ENCODE measurements around the gene PTK7.

The PTK7 gene

GRCh38 chr6:43146709-43147688 is 70.9 kb downstream of the PTK7 start:
- DNase-seq (ENCODE audit: low spot score) = no peak

GRCh38 chr6:43147691-43148477 is 71.8 kb downstream of the PTK7 start:
- DNase-seq (ENCODE audit: low spot score) = no peak

GRCh38 chr6:43149265-43149664 is 73.2 kb downstream of the PTK7 start:
- DNase-seq (ENCODE audit: low spot score) = no peak

GRCh38 chr6:43150051-43150751 is 74.1 kb downstream of the PTK7 start:
- no peak for DNase-seq (ENCODE audit: low spot score)

DNA sequence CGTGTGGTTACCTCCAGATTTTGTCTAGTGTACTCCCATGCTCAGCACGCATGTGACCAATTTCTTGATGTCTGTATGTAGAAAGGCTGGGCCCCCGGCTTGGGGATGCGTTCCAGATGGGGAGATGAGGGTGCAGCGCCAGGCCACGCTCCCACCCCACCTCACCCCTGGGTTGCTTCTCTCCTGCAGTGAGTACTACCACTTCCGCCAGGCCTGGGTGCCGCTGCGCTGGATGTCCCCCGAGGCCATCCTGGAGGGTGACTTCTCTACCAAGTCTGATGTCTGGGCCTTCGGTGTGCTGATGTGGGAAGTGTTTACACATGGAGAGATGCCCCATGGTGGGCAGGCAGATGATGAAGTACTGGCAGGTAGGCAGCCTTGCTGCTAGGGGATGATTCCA is 83.5 kb downstream of the PTK7 start:
- DNase-seq (ENCODE audit: low spot score) = no peak

DNA sequence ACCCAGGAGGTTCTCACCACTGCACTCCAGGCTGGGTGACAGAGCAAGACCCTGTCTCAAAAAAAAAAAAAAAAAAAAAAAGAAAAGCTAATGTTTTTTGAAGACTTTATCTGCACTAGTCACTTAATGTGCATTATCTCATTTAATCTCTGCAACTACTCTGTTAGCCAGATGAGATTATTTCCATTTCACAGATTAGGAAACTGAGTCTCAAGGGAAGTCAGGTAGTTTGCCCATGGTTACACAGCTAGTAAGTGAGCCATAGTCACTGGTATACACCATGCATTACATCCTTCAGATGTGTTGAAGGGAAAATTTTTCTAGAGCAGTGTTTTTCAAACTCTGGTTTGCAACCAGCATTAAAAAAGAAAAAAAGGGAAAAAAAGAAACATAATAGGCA is 87.8 kb downstream of the PTK7 start:
- no peak for DNase-seq (ENCODE audit: low spot score)

- peak; percentile 92 for DNase-seq (ENCODE audit: low spot score)
Measured at GRCh38 chr6:43170417-43170930, 94.4 kb downstream of the PTK7 start.

- peak; percentile 96 for DNase-seq (ENCODE audit: low spot score)
Measured at GRCh38 chr6:43170931-43171706, 95.0 kb downstream of the PTK7 start, which contains the start of gene SRF. Gene SRF, plus strand, starts transcription at chr6:43171269. Its CDS starts 388 bp downstream, at chr6:43171657.

- DNase-seq (ENCODE audit: low spot score) = no peak
Measured at GRCh38 chr6:43171707-43172103, 95.6 kb downstream of the PTK7 start.

- DNase-seq (ENCODE audit: low spot score) = peak; percentile 32
Measured at GRCh38 chr6:43172104-43173007, 96.2 kb downstream of the PTK7 start.

DNA sequence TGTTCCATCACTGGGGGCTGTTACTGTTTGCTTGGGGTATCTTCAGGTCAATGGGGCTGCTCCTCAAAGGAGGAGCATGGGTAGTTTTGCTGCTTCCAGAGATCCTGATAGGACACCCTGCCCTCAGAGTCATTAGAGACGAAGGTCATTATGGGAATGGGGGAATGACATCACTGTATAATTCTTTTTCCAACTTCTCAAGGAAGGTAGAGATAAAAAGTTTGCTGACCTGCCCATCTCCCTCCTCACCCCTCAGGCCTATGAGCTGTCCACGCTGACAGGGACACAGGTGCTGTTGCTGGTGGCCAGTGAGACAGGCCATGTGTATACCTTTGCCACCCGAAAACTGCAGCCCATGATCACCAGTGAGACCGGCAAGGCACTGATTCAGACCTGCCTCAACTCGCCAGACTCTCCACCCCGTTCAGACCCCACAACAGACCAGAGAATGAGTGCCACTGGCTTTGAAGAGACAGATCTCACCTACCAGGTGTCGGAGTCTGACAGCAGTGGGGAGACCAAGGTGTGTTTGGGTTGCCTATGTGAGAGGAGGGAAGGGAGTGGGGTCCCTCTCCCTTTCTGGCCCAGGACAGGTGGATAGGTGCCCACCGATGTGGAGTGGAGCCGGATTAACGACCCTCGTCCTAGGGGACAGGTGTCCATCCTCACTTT is 97.6 kb downstream of the PTK7 start:
- DNase-seq (ENCODE audit: low spot score) = no peak

DNA sequence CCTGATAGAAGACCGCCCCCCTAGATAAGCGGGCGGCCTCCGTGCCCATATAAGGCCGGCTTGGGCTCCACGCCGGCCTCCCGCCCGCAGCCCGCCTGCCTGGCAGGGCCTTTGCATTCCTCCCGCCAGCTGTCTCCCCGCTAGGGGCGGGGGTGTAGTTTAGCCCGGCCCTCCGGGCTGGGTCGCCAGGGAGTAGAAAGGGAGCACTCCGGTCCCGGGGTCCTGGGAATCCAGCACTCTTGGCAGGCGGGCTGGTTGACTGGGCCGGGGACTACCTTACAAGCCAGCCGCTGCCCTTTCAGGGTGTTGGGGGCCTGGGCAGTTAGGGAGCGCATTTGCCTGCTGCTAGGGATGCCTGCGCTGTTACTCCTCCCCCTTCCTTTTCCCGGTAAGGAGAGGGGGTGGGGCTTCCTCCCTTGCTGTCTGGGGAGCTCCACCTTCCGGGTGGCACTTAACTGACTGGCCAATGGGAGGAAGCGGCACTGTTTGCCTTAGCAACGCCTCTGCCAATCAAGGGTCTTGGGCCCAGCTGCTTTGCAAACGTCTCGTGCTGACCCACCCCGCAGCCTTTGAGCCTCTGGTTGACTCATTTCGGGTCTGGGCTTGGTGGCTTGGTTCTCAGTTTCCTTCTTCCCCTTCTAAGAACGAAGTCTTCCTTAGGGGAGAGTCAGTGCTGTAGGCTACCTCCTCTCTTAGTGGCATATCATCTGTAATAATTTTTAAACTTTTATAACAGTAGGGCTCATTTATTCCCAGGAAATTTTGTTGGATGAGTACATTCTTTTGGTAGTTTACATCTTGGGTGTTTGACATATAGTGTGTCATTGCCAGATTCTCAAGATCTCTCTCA is 98.4 kb downstream of the PTK7 start:
- DNase-seq (ENCODE audit: low spot score) = peak; percentile 100

- DNase-seq (ENCODE audit: low spot score) = no peak
Measured at GRCh38 chr6:43175676-43176422, 99.7 kb downstream of the PTK7 start.

GRCh38 chr6:43176423-43176786 is 100.3 kb downstream of the PTK7 start:
- DNase-seq (ENCODE audit: low spot score) = no peak

DNA sequence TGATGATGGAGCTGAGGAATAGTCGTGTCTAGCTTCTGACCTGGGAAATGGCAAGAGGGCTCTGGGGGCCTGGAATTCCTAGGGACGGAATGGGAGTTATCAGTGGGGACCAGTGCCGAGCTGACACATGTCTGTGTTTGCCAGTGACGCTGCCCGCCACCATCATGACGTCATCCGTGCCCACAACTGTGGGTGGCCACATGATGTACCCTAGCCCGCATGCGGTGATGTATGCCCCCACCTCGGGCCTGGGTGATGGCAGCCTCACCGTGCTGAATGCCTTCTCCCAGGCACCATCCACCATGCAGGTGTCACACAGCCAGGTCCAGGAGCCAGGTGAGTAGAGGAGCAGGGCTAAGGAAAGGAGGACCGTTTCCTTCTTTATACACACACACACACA is 102.0 kb downstream of the PTK7 start:
- no peak for DNase-seq (ENCODE audit: low spot score)

DNA sequence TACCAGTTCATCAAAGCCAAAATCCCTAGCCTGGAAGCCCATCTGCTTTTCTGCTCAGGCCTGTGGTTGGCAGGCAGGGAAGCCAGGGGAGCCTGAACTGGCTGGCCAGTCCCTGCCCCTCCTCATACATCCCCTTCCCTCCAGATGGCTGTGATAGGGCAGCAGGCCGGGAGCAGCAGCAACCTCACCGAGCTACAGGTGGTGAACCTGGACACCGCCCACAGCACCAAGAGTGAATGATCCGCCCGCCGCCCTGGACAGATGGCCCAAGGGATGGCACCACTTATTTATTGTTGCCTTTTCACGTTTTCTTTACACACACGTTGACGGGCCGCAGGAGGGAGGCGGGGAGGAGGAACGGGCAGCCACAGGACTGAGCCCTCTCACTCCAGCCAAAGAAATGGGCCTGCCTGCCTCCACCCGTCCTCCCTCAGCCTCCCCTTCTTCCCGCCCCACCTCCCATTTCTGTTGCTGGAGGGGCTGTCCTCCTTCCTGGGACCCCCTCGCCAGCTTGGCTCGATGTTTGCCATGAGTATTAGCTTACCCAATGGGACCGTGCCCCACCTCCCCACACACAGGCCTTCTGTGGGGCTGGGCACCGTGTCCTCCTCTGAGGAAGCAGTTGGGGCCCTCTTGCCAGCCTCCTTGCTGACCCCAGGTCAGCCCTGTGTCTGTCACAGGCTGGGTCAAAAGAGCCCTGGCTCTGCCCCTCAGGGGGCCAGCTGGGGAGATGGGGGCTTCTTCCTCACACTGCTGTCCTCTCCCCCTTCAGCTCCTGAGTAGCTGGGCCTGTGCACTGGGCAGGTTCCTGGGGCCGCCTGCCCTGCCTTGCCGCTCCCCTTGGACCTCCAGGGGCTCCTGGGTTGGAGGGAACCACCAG is 103.1 kb downstream of the PTK7 start:
- DNase-seq (ENCODE audit: low spot score) = no peak

- DNase-seq (ENCODE audit: low spot score) = no peak
Measured at GRCh38 chr6:43180058-43180457, 103.9 kb downstream of the PTK7 start.

Measured in hepatic stellate cell (primary cell).